GM18868 (cell line): ENCODE measurements around the gene LRFN2.

Experiments used
- ATAC-seq: cut with Tn5 transposase; IDR thresholded peaks from one replicate; pipeline ENCODE4 v1.9.1; 2021; ENCODE audit warnings: mild to moderate bottlenecking, moderate library complexity; ENCODE audit not compliant: unreplicated experiment

LRFN2 gene

DNA sequence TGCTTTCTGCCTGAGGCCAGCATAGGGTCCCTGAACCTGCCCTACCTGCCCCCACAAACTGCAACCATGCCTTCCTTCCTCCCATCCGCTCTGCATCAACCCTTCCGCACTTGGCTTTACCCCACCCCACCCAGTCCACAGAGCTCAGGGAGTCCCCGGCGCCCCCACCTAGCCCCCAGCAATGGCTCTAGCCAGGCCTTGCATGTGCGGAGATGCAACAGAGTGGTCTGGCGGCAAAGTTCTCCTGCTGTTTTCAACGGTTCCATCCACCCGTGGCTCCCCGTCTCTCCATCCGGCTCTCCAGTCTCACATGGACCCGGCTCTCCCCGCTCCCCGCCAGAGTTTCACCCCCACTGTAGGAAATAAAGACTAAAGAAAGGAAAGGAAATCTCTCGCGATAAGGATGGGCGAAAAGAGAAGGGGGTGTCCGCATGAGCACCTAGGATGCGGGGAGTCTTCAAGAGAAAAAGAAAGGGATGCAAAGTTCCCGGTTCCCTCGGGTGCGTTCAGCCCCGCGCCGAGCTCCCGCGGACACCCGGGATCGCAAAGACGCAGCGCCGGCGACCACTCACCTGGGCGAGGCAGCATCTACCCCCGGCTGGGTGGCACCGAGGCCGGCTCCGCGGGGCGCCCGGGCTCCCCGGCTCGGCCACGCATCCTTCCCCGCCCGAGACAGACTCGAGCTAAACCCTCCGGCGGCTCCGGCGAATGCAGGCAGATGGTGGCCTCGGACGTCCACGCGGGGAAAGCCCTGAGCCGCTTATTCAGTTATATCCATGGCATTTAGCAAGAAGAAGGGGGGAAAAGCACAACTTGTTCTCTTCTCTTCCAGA is 579 bp downstream of the LRFN2 start:
- no peak for ATAC-seq

DNA sequence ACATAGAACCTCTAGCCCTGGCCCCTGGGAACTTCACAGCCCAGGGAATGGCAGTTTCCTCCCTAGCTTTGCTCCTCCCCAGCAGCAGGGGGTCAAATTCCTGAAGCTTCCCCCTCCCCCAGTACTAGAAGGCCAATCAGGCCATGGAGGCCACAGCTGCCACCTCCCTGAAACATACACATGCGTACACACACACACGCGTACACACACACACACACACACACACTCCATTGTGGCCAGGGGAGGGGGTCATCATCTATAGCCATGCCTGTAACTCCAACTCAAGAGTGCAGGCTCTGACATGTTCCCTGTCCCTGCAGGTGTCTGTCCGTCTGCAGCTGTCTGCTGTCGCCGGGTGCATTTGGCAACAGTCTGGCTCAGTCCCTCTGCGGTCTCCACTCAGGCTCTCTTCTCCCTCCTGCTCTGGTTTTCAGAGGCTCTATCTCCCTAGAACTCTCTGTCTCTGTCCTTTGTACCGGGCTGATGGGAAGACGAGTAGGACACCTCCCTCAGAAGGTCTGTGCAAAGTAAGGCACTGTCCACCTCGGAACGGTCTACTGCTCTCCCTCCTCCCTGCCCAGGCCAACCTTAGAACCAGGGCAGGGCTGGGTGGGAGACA is 1.4 kb downstream of the LRFN2 start:
- ATAC-seq = no peak

DNA sequence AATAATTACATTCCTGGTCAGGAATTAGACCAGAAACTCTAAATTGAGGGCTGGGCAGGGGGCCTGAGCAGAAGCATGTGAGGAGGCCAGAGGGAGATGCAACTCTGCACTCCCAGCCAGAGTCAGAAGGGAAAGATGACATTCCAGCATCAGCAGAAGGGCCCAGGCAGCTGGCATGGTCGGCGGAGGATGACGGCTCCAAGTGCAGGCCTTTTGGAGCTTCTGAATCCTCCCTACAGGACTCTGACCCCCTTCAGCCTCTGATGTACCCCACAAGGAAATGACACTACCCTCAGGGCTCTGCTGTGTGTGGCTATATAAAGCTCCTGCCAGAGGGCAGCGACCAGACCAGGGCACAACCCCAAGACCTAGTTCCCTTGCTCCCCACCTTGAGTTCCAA is 1.9 kb downstream of the LRFN2 start:
- ATAC-seq = no peak

DNA sequence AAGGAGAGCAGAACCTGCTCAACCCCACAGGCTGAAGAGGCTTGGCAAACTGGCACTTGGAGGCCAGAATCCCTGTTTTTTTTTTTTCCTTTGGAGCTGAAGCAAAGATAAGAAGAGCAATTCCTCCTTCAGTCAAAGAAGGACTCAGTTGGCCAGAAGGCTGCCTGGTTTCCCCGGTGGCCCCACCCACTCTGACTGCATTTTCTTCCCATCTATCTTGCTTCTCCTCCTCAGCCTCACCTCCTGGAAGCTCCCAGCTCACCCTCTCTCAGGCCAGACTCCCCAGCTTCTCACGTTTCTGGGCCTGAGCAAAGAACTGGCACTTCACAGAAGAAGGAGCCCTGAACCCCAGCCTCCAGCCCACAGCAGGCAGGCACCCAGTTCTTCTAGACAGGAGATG is 2.4 kb downstream of the LRFN2 start:
- ATAC-seq = no peak

DNA sequence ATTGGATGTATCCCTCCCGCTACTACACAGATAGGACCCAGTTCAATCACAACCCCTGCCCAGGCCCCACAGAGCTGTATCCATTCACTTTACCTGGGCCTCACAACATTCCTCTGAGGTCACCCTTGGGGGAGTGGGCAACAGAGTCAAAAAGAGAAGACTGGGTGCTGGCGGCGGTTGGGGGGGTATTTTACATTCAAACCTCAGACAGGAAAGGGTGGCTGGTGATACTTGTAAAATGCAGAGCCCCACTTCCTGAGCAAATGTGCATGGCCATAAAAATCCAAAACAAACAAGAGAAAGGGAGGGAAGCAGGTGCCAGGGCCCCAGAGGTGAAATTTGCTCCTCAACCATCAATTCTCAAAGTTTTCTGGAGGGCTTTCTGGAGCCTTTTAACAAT is 3.5 kb downstream of the LRFN2 start:
- ATAC-seq = no peak

DNA sequence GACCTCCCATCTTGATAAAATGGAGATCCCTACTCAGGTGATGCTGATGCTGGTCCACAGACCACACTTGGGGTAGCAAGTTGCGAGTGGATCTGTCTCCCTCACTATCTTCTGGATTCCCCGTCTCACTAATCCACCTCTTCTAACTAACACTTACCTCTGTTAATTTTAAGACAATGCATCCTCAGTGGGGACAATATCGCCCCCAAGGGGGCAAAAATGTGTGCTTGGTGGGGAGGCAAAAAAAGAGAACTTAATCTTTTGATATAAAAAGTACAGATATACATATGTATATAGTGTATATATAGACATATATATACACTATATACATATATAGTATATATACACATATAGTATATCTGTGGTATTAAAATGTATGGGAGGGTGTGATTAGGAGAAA is 4.3 kb downstream of the LRFN2 start:
- no peak for ATAC-seq

DNA sequence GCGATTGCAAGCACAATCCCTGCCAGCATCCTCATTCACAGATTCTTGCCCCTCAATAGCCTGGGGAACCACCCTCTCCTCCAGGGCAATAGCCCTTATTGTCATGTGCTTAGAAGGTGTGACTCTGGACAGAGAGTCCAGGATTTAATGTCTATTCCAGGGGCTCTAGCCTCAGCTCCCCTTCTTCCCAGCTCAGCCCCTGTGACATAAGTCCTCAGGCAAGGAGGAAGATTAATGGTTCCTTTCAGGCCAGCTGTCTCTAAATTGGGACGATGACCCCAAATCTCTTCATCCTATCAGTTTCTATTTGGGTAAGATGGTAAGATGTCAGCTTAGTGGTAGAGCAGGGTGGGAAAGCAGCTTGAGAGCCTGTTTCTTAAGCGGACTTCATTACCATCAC is 8.1 kb downstream of the LRFN2 start:
- ATAC-seq = no peak

DNA sequence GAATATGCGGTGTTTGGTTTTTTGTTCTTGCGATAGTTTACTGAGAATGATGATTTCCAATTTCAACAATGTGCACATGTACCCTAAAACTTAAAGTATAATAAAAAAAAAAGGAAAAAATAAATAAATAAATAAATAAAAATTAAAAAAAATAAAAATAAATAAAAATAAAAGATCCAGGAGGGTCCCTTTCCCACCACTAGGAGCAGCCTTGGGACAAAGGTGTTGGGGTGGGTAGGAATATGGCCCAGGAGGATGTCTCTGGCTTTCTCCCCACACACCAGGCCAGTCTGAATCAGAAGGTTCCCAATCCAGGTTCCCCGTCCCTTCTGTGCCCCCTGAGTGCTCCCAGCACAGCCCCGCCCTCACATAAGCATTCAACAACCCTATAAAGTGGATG is 9.5 kb downstream of the LRFN2 start:
- no peak for ATAC-seq

DNA sequence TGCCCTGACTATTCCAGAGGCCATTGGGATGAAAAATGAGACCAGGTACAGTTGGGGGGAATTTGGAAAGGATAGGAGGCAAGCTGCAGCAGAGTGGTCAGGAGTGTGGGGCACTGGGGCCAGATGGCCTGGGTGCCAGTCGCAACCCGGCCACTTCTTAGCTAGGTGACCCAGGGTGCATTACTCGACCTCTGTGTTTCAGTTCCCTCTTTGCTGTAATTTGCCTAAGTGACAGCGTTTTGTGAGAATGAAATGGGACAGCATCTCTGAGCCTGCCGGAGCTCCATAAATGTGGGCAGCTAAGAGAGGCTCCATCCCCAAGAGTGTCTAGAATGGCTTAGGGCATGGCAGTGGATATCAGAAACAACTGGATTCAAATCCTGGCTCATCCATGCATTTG is 13.9 kb downstream of the LRFN2 start:
- ATAC-seq = no peak

DNA sequence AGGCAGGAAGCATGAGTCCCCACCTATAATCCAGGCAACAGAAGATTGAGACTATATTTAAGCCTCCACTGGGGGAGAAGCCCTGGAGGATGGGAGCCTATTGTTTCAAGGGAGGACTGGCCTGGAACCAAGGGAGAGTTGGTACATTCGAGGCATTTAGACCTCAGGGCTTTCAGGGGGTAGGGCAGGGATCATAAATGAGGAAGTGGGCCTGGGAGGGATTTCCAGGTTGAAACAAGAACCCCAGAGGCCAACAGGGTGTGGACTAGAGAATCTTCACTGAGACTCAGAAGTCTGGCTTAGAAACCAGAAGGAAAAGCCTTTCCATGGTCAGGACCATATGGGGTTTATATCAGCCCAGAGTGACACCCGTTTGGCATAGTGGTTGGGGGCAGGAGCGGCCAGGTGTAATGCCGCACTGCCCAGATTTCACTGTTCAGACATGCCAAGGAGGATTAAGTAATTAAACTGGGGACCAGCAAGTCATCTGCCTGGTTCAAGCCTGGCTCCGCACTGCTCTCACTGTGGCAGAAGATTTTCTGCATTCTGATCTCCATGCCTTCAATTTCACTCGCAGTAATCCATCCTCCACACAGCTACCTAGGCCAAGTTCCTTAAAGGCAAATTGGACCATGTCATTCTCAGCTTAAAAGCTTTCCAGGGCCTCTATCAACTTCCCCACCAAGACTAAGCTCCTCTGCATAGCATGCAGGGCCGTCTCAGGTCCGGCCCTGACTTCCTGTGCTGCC is 17.8 kb downstream of the LRFN2 start:
- ATAC-seq = no peak

DNA sequence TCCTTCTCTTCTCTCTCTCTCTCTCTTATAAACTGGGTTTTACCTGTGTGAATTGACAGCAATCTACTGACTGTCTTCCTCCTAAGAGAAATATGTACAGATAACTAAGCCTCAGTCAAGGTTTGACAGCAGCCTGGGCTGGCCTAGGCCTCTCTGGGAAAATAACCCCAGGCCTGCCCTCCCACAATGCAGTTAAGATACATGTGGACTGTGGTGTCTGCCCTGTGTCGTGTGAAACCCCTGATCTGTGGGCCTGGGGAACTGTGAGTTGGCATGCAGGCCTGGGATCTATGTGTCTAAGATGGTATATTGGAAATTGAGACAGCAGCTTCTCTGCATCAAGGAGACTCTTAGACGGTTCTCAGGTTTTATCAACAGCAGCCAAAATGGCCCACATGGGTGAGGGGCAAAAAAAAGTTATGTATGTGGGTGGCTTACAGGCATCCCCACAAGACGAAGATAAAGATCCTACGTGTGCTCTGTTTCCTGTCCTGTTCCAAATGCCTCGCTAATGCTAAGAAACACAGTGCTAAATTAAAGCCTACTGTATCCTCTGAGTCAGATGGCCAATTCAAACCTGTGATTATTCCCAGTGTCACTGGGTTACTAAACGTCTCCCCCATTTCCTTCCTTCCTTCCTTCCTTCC is 19.0 kb downstream of the LRFN2 start:
- ATAC-seq = no peak

DNA sequence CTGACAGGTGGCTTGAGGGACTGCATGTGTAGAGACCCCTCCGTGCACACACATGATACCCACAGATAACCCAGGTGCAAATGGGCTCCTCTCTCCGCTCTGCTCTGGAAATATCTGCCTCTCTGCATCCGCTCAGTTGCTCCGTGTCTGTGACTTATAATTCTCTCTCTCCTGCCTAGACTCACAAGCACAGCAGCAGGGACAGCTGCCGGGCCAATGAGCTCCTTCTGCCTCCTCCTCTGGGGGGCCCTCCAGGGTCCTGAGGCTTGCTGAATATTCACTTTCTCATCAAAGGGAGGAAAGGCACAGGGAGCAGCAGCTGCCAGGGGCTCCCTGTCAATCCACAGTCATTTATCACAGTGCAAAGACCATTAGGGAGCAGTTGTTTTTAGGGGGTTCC is 24.1 kb downstream of the LRFN2 start:
- ATAC-seq = no peak

DNA sequence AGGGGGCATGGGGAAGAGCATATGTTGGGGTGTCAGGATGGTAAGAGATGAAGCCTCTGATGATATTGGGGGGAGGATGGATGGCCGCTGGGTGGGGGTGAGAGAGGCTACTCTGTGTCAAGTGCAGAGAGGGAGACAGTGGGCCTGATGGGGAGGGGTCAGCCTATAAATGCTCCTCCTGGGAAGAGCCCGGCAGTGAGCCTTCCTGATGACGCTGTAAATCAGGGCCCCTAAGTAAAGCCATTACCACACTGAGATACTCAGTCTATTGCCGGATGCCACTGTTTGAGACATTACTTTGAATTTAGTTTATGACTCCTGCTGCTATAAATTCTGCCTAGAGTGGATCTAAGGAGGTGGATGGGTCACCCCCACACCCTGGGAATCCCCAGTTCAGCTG is 28.1 kb downstream of the LRFN2 start:
- no peak for ATAC-seq

DNA sequence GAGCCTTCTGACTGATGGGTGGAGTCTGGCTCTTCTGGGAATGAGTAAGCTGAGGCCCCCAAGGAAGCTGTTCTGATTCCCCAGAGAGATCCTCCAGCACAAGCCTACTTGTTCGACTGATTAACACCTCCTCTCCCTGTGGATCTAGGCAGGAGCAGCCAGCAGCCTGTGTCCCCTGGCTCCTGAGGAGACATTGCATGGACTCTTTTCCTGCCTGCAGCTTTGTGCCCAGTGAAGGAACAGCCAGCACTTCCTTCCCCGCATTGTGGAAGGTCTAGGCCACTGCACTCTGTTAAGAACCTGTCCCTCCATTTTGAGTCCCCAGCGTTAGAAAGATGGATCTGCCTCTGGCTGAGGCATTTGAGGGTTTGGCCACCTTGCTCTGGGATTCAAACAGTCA is 29.1 kb downstream of the LRFN2 start:
- no peak for ATAC-seq

DNA sequence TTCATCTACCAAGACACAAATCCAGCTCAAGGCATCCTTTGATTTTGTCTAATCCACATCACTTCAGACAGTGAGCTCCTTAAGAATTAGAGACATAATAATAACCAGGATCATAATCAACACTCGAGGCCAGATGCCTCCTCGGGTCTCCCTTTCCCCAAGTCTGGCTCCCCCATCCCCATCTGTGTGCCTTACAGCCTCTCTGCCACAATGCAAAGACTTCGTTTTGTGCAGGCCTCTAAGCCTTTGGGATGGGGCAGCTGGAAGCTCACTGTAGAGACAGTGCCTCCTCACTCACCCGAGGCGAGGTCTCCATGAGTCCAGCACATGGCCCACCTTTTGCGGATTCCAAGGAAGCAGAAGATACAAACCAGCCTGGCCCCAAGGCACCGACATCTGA is 30.3 kb downstream of the LRFN2 start:
- no peak for ATAC-seq

DNA sequence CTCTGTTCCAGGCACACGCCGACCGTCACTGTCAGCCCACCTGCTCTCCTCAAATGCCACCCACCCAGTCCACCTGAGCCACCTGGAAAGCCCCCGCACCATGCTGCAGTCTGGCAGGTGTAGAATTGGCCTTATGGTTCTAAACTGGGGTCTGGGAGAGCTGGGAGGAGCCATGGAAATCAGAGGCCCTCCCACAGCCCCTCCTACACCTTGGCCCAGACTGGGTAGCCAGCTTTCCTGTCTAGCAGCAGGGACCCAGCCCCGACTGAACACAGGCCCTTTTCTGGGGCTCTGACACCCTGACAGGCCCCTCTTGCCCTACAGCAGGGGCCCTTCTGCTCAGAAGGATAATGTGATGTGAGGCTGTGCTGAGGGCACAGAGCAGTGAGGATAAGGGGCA is 31.1 kb downstream of the LRFN2 start:
- no peak for ATAC-seq

DNA sequence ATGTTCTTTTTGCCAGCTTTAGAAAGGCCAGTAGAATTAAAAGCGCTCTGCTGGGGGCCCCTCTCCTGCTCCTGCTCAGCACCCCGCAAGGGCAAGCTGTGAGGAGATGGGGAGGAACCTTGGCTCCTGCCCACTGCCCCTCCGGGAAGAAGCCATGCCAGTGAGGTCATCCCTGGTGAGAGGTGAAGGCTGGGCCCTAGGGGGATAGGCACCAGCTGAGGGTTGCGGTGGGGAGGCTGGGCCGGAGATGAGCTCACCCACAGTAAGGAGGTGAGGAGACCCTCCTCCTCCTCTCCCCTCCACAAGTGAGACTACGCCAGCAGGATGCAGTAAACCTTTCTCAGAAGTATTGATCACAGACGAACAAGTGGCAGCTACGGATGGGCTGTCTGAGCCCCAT is 32.1 kb downstream of the LRFN2 start:
- no peak for ATAC-seq

DNA sequence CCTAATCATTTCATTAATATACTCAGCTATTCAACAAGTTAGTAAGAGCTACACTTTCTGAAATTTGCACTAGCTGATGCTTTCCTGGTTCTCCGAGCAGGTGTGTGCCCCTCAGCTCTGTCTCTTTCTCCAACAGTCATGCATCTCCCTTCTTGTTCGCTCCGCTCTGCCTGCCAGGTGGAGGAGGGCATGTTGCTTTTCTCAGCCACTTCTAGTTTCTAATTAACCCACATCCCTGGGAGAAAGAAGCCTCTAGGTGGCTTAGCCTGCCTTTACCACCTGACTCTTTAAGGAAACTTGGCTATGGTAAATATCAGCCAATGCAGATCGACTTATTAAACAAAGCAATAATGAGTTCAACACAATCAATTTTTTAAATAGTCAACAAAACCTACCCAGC is 34.2 kb downstream of the LRFN2 start:
- ATAC-seq = no peak

DNA sequence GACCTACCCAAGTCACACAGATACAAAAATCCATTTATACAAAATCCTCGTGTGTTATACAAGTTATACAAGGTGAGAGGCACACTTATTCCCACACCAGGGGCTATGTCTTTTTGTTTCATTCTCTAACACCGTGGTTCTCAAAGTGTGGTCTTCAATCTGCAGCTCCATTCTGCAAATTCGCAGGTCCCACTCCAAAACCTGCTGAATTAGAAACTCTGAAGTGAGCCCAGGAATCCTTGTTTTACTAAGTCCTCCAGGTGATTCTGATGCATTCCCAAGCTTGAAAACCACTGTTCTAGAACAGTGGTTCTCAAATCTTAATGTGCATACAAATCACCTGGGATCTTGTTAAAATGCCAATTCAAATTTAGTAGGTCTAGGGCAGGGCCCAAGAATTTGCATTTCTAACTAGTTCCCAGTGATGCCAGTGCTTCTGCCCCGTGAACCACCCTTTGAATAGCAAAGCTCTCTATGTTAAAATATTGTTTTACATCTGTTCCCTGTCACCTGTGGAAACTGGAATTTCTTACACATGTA is 35.1 kb downstream of the LRFN2 start:
- no peak for ATAC-seq

DNA sequence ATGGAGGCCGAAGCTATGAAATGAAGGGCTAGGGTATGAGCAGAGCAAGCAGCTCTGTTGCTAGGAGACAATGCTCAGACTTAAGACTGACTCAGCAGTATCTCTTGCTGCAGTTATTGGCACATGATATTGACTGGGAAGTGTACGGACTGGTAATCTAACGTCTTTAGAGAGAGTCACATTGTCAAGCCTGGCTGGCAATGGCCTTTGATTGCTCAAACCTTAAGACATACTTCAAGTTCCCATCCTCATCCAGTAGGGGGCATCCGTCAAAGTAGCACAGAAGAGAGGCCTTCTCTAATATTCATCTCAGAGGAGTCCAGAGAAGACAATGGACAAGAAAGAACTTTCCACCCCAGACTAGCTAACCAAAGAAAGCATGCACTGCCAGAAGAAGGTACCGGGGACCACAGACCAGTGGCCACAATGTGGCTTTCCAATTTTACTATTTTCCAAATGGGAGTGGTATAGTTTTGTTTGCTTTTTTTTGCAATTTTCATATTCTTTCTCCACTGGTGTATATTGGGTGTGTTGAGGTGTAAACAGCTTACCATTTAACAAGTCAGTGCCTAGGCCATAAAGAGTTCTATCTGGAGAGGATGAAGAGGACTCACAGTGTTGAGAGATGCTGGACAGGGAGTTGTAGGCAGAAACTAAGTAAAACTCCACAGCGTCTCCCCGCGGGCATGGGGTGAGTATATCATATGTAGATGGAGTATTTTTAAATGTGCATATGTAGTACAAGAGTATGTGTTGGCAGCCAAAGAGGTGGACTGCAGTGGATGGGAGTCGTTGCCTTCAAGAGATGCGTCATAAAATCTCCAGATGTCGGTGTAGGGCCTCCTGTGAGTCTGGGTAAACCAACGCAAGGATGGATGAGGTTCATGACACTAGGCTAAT is 36.7 kb downstream of the LRFN2 start:
- no peak for ATAC-seq
